Measurements from ENCODE around the gene TM7SF2. TPM values are rescaled to one million over a fixed set of nuclear protein-coding genes. Genes with fewer than 3 reads are reported as not detected.

TM7SF2 gene
- polyA plus RNA-seq, 1 experiment: 10.3 TPM

DNA sequence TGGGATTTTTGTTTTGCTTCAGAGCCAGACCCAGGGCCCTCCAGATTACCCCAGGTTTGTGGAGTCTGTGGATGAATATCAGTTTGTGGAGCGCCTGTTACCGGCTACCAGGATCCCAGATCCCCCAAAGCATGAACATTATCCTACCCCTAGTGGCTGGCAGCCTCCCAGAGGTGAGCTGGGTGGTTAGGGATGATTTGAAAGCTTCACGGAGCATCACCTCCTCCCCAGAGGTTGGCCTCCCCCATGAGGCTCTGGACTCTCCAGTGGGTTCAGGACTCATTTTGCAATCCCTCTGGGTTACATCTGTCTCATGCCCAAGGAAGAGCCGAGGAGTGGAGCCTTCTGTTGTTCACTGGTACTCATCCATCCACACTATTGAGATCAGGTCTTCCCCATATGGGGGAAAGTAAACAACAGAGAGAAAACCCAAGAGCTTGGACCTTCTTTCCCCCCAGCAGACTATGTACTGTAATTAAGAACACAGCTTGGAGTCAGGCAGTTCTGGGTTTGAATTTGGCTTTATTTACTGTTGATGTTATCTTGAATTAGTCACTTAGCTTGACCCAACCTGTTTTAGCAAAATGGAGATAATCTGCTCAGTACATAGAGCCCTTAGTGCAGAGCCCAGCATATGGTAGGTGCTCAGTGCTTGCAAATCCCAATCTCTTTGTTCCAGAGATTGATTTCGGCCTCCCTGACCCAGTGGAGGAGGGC lies 13.0 kb downstream of the TM7SF2 start:
- H3K27me3 ChIP-seq (ENCODE audit: control insufficient read depth, insufficient read depth, low read length): no peaks in the 10 kb centered on the region
- no peaks in the 10 kb centered on the region; the same call in 1 of the 2 replicates for H3K9me3 ChIP-seq (ENCODE audit: control insufficient read depth, insufficient read depth, low read length)
- TF ChIP-seq, protein P1, sequence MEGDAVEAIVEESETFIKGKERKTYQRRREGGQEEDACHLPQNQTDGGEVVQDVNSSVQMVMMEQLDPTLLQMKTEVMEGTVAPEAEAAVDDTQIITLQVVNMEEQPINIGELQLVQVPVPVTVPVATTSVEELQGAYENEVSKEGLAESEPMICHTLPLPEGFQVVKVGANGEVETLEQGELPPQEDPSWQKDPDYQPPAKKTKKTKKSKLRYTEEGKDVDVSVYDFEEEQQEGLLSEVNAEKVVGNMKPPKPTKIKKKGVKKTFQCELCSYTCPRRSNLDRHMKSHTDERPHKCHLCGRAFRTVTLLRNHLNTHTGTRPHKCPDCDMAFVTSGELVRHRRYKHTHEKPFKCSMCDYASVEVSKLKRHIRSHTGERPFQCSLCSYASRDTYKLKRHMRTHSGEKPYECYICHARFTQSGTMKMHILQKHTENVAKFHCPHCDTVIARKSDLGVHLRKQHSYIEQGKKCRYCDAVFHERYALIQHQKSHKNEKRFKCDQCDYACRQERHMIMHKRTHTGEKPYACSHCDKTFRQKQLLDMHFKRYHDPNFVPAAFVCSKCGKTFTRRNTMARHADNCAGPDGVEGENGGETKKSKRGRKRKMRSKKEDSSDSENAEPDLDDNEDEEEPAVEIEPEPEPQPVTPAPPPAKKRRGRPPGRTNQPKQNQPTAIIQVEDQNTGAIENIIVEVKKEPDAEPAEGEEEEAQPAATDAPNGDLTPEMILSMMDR (IDR thresholded peaks at IDR 0.05; ENCODE audit: low read depth, low read length): no peak
- POLR2A ChIA-PET: no interaction called here
- DNase-seq (ENCODE audit: low read depth, low spot score): no peak
- CTCF ChIA-PET: no interaction called here
- no peak overlapping the region for H3K27ac ChIP-seq (ENCODE audit: low read depth, low read length)
- H3K4me3 ChIP-seq (ENCODE audit: low read depth, low read length): no peak overlapping the region

DNA sequence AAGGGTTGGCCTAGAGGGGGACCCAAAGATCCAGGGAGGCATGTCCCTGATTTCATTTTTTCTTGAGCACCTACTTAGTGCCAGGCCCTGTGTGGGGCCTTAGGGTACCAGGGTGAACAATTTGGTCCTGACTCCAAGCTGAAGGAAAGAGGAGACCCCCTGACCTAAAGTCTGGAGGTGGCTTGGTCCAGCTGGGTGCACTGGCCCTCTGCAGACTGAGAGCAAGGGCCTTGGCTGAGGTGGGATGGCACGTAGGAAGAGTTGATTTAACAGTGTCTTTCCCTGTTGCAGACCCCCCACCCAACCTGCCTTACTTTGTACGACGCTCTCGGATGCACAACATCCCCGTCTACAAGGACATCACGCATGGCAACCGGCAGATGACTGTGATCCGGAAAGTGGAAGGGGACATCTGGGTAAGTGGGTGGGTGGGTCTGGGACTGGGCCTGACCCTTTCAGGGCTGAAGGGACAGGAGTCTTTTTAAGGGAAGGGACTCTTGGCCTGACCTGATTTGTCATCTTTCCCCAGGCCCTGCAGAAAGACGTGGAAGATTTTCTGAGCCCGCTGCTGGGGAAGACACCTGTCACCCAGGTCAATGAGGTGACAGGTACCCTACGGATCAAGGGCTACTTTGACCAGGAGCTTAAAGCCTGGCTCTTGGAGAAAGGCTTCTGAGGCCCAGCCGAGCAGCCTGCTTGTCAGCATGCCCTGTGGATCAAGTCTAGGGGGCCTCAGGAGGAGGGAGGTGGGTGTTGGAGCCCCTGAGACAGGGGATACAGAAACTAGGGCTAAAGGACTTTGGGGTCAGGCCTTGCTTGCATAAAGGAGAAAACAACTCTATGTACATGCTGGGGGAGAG lies 13.8 kb downstream of the TM7SF2 start:
- H3K9me3 ChIP-seq (ENCODE audit: control insufficient read depth, insufficient read depth, low read length): no peaks in the 10 kb centered on the region; the same call in 1 of the 2 replicates
- DNase-seq (ENCODE audit: low read depth, low spot score): no peak
- no peak overlapping the region for H3K27ac ChIP-seq (ENCODE audit: low read depth, low read length)
- POLR2A ChIA-PET: interaction anchor here (1.1 kb wide), 1 partner anchor 10 kb away, joined by 3 read pairs; no protein-coding TSS in a partner anchor
- TF ChIP-seq, protein P1 (IDR thresholded peaks at IDR 0.05; ENCODE audit: low read depth, low read length): no peak
- H3K4me3 ChIP-seq (ENCODE audit: low read depth, low read length): no peak overlapping the region
- no peaks in the 10 kb centered on the region for H3K27me3 ChIP-seq (ENCODE audit: control insufficient read depth, insufficient read depth, low read length)
- CTCF ChIA-PET: no interaction called here

DNA sequence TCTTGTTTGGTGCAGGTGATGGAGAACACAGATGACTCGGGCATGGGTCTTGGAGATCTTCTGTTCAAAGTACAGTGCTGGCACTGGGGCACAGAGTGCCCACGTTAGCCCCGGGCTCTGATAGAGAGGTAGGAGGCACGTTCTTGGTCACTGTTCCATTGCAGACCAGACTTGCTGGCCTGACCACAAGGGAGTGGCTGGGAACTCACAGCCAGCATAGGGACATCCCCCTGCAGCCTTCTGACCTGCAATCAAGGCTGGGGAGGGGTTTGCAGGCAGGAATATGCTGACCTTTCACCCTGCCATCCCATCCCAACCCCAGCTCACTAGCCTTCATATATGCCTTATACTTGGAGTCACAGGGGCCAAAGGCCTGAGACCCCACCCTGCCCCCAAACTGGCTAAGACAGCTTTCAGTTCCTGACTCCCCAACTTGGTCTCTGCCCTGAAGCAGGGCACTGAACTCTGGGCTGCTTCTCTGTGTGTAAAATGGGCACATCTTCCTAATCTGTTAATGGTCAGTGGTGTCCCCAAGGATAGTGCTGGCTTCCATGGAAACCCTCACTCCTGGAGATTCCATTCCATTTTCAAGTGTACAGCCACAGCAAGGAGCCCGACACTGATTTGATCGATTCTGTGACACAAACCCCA lies 15.1 kb downstream of the TM7SF2 start:
- CTCF ChIA-PET: no interaction called here
- no peak overlapping the region for H3K27ac ChIP-seq (ENCODE audit: low read depth, low read length)

DNA sequence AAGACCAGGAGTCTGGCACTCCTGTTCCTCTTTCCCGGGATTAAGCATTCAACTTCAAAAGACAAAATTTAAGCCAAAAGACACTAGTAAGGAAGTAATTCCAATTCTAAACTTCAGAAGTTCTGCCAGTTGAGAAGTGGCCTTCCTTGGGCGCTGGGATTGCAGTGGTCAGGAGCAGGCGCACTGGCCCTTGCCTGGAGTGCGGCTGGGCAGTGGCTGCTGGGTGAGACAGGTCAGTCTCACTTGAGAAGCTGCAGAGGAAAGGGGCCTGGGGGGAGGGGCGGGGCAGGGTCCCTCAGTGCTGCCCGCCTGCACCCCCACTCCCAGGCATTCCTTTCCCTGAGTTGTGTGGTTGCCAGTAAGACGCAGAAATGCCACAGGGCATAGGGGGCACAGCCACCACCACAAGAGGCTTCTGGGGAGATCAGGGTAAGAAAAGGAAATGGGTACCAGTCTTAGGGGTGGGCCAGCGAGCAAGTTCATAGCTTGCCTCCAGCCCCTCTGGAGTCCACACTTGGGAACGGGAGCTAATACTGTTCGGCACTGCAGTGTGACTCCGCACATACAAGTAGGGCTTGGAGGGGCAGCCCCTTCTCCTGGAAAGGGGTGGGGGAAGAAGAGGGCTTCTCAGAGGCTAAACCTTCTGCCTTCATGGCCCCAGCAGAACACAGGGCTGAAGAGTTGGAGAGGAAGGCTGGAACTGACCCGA lies 16.0 kb downstream of the TM7SF2 start:
- Histone ChIP-seq H3K9me3 (ENCODE audit: control insufficient read depth, insufficient read depth, low read length) (no peaks in the 10 kb centered on the region; the same call in 1 of the 2 replicates), H3K27me3 (ENCODE audit: control insufficient read depth, insufficient read depth, low read length) (no peaks in the 10 kb centered on the region), H3K27ac (ENCODE audit: low read depth, low read length) (peak overlapping the region; percentile 21), H3K4me3 (ENCODE audit: low read depth, low read length) (no peak overlapping the region)
- TF ChIP-seq, protein P1 (IDR thresholded peaks at IDR 0.05; ENCODE audit: low read depth, low read length): no peak
- DNase-seq (ENCODE audit: low read depth, low spot score): no peak
- ChIA-PET CTCF (no interaction called here), POLR2A (no interaction called here)

More for the DNA sequence above, 15.1 kb downstream of the TM7SF2 start:
- POLR2A ChIA-PET: interaction anchor here (1.1 kb wide), 1 partner anchor 8 kb away, joined by 3 read pairs; no protein-coding TSS in a partner anchor
- no peak overlapping the region for H3K4me3 ChIP-seq (ENCODE audit: low read depth, low read length)
- no peaks in the 10 kb centered on the region for H3K27me3 ChIP-seq (ENCODE audit: control insufficient read depth, insufficient read depth, low read length)
- TF ChIP-seq, protein P1 (IDR thresholded peaks at IDR 0.05; ENCODE audit: low read depth, low read length): no peak
- no peak for DNase-seq (ENCODE audit: low read depth, low spot score)
- H3K9me3 ChIP-seq (ENCODE audit: control insufficient read depth, insufficient read depth, low read length): no peaks in the 10 kb centered on the region; the same call in 1 of the 2 replicates

All from AG04450 (cell line).